ENCODE measurements around the gene UBR4.

GRCh38 chr1:19190468-19190867 is 19.6 kb downstream of the UBR4 start:
- TF ChIP-seq EZH2phosphoT487 (IDR thresholded peaks at IDR 0.05; ENCODE audit: low read length) (no peak), CTCF (IDR thresholded peaks at IDR 0.05; ENCODE audit: low read length) (no peak)
